HEK293 (cell line): Measurements from ENCODE around the gene ARHGAP42.

Source experiments
- CTCF ChIA-PET: fragments of 350-600 bp; formaldehyde crosslinking; extraction: SDS; loops from one replicate; lab custom pipeline; 2021; ENCODE audit warnings: antibody characterized with exemption; lab: Yijun Ruan, JAX
- POLR2A ChIA-PET: fragments of 300-600 bp; formaldehyde crosslinking; extraction: SDS; loops from one replicate; lab custom pipeline; 2020; ENCODE audit warnings: antibody characterized with exemption, inconsistent platforms; lab: Yijun Ruan, JAX
- H3K27ac ChIP-seq: fragments of 200-500 bp; sonication (Bioruptor generic); 2 replicates; pipeline ENCODE4 v1.5.1; 2014; ENCODE audit warnings: low read depth, low read length, control low read depth, inconsistent platforms; ENCODE audit errors: extremely low read depth
- H3K36me3 ChIP-seq, 2 experiments: fragments of 200-500 bp in 1 of 2; sonication (Bioruptor generic) in 1 of 2; 1 replicate in 1 of 2; 2 replicates in 1 of 2; pipeline ENCODE4 v1.5.1; 2014 to 2017; ENCODE audit warnings: inconsistent platforms in 2 of 2, low read length in 2 of 2; ENCODE audit not compliant: control insufficient read depth in 2 of 2, insufficient read depth in 1 of 2
- H3K4me1 ChIP-seq: fragments of 200-500 bp; sonication (Bioruptor generic); 2 replicates; pipeline ENCODE4 v1.5.1; 2014; ENCODE audit warnings: mild to moderate bottlenecking, low read length, inconsistent platforms; ENCODE audit not compliant: control insufficient read depth, insufficient read depth
- H3K4me3 ChIP-seq: 2 replicates; pipeline ENCODE4 v1.5.1; 2011; ENCODE audit warnings: low read depth, mild to moderate bottlenecking, control low read depth, low read length, moderate library complexity
- H3K9me3 ChIP-seq: fragments of 200-500 bp; sonication (Bioruptor generic); 2 replicates; pipeline ENCODE4 v1.5.1; 2014; ENCODE audit warnings: low read depth, low read length, inconsistent platforms; ENCODE audit not compliant: control insufficient read depth, insufficient read depth
- BCL11A ChIP-seq: fragments of 450-650 bp; formaldehyde crosslinking; IDR thresholded peaks from 2 replicates; pipeline ENCODE4 v1.5.1; 2016; ENCODE audit warnings: low read depth, missing biosample characterization, missing genetic modification characterization
- KLF17 ChIP-seq: fragments of 450-650 bp; formaldehyde crosslinking; IDR thresholded peaks from 2 replicates; pipeline ENCODE4 v1.5.1; 2016; ENCODE audit warnings: missing biosample characterization, missing genetic modification characterization
- SP2 ChIP-seq: fragments of 450-650 bp; formaldehyde crosslinking; IDR thresholded peaks from 2 replicates; pipeline ENCODE4 v1.5.1; 2016; ENCODE audit warnings: missing biosample characterization, missing genetic modification characterization
- ZBTB49 ChIP-seq: fragments of 450-650 bp; formaldehyde crosslinking; IDR thresholded peaks from 2 replicates; pipeline ENCODE4 v1.5.1; 2016; ENCODE audit warnings: missing biosample characterization, missing genetic modification characterization, low read depth
- ZFHX2 ChIP-seq: fragments of 450-650 bp; formaldehyde crosslinking; conservative IDR thresholded peaks from 2 replicates; pipeline ENCODE4 v1.5.1; 2016; ENCODE audit warnings: missing biosample characterization, missing genetic modification characterization
- ZNF121 ChIP-seq: fragments of 450-650 bp; formaldehyde crosslinking; IDR thresholded peaks from 2 replicates; pipeline ENCODE4 v1.5.1; 2016; ENCODE audit warnings: missing biosample characterization, missing genetic modification characterization
- ZNF148 ChIP-seq: fragments of 450-650 bp; formaldehyde crosslinking; IDR thresholded peaks from 2 replicates; pipeline ENCODE4 v1.5.0; 2017; ENCODE audit warnings: missing biosample characterization, missing genetic modification characterization, borderline replicate concordance
- ZNF155 ChIP-seq: fragments of 450-650 bp; formaldehyde crosslinking; IDR thresholded peaks from 2 replicates; pipeline ENCODE4 v1.5.1; 2016; ENCODE audit warnings: missing biosample characterization, missing genetic modification characterization
- ZNF221 ChIP-seq: fragments of 450-650 bp; formaldehyde crosslinking; IDR thresholded peaks from 2 replicates; pipeline ENCODE4 v1.5.1; 2017; ENCODE audit warnings: missing biosample characterization, missing genetic modification characterization, borderline replicate concordance
- ZNF324 ChIP-seq: fragments of 450-650 bp; formaldehyde crosslinking; IDR thresholded peaks from 2 replicates; pipeline ENCODE4 v1.5.1; 2016; ENCODE audit warnings: missing biosample characterization, missing genetic modification characterization
- ZNF335 ChIP-seq: fragments of 450-650 bp; formaldehyde crosslinking; conservative IDR thresholded peaks from 2 replicates; pipeline ENCODE4 v1.5.1; 2016; ENCODE audit warnings: missing biosample characterization, missing genetic modification characterization
- ZNF404 ChIP-seq: fragments of 450-650 bp; formaldehyde crosslinking; IDR thresholded peaks from 2 replicates; pipeline ENCODE4 v1.5.1; 2017; ENCODE audit warnings: missing biosample characterization, missing genetic modification characterization
- ZNF580 ChIP-seq: fragments of 450-650 bp; formaldehyde crosslinking; IDR thresholded peaks from 2 replicates; pipeline ENCODE4 v1.5.1; 2016; ENCODE audit warnings: missing biosample characterization, missing genetic modification characterization
- ZNF843 ChIP-seq: fragments of 450-650 bp; formaldehyde crosslinking; IDR thresholded peaks from 2 replicates; pipeline ENCODE4 v1.5.1; 2016; ENCODE audit warnings: missing biosample characterization, missing genetic modification characterization
- TF ChIP-seq, protein P1 (sequence below): fragments of 450-650 bp; formaldehyde crosslinking; IDR thresholded peaks from 2 replicates; pipeline ENCODE4 v1.5.1; 2017; ENCODE audit warnings: missing biosample characterization, missing genetic modification characterization

The ARHGAP42 gene

DNA sequence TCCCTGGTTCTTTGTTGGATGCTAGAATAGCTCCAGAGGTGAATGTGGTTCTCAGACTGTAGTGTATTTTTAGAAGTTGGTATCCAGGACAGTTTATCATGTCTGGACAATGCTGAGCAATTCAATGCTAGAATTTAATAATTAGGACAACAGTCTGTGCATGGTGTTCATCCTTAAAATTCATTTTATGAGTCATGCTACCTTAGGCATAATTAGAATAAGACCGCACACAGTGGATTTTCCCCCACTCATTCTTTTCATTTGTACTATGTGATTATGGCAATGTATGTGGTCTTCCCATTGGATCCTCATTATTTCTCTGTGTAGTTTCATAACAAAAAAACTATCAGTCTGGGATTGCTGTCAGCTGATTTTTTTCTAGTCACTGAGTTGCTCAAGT lies 196.7 kb downstream of the ARHGAP42 start (continued):
- no peak for TF ChIP-seq ZNF221
- no peak for TF ChIP-seq SP2 (tag by site-specific recombination)

- POLR2A ChIA-PET, result no interaction called here
- CTCF ChIA-PET, result no interaction called here
- no peak overlapping the region for H3K27ac ChIP-seq
These were observed 200.6 kb downstream of the ARHGAP42 start for GRCh38 chr11:100887659-100888058.

More at GRCh38 chr11:100887659-100888058, 200.6 kb downstream of the ARHGAP42 start:
- Histone ChIP-seq H3K36me3 (no peaks in the 10 kb centered on the region), H3K9me3 (no peaks in the 10 kb centered on the region), H3K4me3 (no peak overlapping the region), H3K4me1 (no peaks in the 10 kb centered on the region)
- no peak for TF ChIP-seq ZNF148 (tag by site-specific recombination)
- TF ChIP-seq ZNF121, result no peak
- TF ChIP-seq BCL11A, result no peak
- TF ChIP-seq ZFHX2 (tag by site-specific recombination), result no peak
- TF ChIP-seq ZNF580 (tag by site-specific recombination), result no peak
- no peak for TF ChIP-seq ZNF335 (tag by site-specific recombination)
- TF ChIP-seq KLF17 (tag by site-specific recombination), result no peak
- TF ChIP-seq ZNF843 (tag by site-specific recombination), result no peak
- TF ChIP-seq ZBTB49 (tag by site-specific recombination), result no peak
- no peak for TF ChIP-seq ZNF324 (tag by site-specific recombination)
- TF ChIP-seq, protein P1, sequence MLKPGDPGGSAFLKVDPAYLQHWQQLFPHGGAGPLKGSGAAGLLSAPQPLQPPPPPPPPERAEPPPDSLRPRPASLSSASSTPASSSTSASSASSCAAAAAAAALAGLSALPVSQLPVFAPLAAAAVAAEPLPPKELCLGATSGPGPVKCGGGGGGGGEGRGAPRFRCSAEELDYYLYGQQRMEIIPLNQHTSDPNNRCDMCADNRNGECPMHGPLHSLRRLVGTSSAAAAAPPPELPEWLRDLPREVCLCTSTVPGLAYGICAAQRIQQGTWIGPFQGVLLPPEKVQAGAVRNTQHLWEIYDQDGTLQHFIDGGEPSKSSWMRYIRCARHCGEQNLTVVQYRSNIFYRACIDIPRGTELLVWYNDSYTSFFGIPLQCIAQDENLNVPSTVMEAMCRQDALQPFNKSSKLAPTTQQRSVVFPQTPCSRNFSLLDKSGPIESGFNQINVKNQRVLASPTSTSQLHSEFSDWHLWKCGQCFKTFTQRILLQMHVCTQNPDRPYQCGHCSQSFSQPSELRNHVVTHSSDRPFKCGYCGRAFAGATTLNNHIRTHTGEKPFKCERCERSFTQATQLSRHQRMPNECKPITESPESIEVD (tag by site-specific recombination), result no peak
- TF ChIP-seq ZNF155, result no peak
- TF ChIP-seq ZNF404 (tag by site-specific recombination), result no peak
